ENCODE measurements around the gene OBSCN.

The OBSCN gene

DNA sequence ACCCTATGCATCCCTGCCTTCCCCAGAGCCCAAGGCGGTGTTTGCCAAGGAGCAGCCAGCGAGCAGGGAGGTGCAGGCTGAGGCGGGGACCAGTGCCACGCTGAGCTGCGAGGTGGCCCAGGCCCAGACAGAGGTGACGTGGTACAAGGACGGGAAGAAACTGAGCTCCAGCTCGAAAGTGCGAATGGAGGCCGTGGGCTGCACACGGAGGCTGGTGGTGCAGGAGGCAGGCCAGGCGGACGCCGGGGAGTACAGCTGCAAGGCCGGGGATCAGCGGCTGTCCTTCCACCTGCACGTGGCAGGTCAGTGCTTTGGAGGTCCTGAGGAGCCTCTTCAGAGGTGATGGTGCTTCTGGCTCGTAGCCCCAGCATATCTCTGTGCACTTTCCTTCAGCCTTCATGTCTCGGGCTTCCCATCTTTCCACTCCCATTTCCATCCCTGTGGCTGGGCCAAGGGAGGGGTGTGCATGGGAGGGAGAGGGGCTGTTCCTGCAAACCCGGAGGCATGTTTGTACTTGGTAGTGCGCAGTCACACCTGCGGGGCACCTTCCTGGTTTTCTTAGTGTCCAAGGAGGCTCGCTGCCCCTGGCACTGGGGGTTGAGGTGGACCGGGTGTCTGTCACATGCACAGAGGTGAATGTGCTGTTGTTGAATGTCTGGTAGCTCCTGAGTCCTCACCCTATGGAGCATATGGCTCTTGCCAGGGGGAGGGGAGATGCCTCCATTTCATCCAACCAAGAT, 56.4 kb downstream of the OBSCN start:
- no peak for ATAC-seq

DNA sequence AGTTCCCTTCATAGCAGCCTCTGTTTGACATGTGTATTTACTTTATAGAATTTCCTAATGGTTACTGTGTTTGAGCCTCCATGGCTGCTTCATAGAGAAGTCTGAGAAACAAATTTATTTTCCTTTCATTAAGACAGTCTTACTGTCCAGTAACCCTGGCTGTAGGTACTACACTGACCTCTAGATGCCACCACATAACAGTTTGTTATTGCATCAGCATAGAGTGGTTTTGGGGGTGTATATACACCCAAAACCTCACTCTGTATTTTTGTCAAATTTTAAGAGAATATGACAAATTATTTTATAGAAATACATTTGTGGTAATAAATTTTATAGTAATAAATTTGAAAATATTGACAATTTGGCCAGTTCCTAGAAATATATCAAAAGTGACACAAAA, 57.3 kb downstream of the OBSCN start:
- ATAC-seq: no peak

DNA sequence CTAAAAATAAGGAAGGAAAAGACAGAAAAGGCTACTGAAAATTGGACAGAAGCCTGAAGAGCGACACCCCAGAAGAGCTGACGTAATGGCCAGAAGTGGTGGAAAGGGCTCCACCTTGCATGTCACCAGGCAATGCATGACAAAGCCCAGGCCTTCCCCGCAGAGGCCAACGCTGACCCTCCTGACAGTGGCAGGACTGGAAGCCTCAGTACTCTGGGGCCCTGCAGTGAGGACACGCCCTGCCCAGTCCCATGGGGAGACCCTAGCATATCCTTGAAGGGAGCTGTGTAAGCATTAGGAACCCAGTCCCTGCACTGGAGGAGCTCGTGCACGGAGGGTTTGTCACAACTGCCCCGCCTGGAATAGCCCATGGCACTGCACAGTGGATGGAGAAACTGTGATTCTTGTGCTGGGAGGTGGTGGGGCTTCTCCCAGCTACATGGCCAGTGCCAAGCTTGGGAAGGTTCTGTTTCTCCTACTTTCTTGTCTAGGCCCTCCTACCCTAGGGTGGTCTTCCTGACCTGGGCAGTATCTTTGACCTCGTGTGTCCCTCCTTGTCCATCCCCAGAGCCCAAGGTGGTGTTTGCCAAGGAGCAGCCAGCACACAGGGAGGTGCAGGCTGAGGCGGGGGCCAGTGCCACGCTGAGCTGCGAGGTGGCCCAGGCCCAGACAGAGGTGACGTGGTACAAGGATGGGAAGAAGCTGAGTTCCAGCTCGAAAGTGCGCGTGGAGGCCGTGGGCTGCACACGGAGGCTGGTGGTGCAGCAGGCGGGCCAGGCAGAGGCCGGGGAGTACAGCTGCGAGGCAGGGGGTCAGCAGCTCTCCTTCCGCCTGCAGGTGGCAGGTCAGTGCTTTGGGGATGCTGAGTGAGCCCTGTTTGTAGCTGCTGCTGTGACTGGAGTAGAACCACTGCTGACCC, 60.4 kb downstream of the OBSCN start:
- ATAC-seq: no peak

DNA sequence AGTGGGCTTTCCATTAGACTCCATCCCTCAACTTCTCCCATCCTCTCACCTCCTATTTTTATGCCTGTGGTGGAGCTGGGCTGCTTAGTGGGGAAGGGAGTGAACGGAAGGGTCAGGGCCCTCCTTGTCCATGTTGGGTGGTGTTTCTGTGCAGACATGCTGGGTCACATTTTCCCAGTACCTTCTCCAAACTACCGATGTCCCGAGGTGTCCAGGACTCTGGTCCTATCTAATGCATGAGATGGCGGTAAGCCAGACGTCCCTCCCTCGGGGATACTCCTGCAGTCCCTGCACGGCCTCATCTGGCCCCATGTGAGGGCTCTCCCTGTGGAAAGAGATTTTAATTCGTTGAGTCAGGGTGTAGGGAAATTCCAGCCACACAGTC, 61.0 kb downstream of the OBSCN start:
- ATAC-seq: no peak

DNA sequence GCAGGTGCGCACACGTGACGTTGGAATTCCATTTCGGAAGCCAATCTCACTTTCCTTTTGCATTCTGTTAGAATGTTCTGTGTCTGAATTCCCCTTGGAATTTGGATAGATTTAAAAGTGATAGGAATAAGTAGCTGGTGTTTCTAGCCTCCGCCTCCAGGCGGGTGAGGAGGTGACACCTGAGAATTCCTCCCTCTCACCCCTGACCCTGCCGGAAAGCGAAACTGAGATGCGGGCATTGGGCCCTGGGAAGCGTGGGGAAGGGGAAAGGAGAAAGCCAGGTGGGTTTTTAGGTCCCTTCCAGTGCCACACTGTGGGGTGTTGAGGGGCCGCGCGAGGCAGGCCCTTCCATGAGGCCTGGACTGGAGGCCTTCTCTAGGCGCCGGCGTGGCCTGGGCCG, 61.6 kb downstream of the OBSCN start:
- peak in 1 of 2 donors; percentile 45 for ATAC-seq

DNA sequence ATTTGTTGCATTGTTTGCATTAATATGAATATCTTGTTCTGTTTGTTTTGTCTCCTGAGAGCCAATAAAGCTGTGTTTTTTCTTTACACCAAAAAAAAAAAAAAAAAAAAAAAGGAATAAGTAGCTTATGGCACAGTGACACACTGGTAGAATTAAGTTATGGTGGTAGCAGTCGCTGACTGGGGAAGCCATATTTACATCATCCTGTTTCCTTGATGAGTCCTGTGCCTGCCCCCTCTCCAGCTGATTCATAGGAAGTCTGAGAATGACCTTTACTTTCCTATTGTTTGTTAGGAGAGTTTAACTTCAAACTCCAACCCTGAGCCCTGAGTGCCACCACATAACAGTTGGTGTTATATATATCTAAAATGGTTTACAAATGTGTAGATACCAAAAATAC, 62.2 kb downstream of the OBSCN start:
- no peak for ATAC-seq

DNA sequence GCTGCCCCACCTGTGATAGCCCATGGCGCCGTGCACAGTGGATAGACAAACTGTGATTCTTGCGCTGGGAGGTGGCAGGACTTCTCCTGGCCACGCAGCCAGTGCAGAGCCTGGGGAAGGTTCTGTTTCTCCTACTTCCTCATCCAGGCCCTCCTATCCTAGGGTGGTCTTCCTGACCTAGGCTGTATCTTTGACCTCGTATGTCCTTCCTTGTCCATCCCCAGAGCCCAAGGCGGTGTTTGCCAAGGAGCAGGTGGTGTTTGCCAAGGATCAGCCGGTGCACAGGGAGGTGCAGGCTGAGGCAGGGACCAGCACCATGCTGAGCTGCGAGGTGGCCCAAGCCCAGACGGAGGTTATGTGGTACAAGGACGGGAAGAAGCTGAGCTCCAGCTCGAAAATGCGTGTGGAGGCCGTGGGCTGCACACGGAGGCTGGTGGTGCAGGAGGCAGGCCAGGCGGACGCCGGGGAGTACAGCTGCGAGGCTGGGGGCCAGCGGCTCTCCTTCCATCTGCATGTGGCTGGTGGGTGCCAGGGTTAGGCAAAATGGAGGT, 63.9 kb downstream of the OBSCN start:
- ATAC-seq: no peak

DNA sequence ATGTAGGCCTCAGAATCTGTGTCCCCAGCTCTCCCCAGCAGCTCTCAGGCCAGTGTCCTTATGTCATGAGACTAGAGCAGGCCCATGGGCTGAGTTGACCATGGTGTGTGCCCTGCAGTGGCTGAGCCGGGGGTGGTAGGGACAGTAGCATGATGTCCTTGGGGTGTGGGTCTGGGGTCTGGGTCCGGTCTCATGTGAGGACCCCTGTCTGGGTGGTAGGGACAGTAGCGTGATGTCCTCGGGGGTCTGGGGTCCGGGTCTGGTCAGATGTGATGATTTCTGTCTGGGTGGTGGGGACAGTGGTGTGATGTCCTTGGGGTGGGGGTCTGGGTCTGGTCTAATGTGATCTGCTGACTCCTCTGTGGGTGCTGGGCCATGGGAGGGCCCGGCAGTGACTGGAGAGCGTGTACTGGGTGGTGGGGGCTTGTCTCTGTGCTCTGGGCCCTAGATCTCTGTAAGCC, 64.5 kb downstream of the OBSCN start:
- ATAC-seq: no peak

DNA sequence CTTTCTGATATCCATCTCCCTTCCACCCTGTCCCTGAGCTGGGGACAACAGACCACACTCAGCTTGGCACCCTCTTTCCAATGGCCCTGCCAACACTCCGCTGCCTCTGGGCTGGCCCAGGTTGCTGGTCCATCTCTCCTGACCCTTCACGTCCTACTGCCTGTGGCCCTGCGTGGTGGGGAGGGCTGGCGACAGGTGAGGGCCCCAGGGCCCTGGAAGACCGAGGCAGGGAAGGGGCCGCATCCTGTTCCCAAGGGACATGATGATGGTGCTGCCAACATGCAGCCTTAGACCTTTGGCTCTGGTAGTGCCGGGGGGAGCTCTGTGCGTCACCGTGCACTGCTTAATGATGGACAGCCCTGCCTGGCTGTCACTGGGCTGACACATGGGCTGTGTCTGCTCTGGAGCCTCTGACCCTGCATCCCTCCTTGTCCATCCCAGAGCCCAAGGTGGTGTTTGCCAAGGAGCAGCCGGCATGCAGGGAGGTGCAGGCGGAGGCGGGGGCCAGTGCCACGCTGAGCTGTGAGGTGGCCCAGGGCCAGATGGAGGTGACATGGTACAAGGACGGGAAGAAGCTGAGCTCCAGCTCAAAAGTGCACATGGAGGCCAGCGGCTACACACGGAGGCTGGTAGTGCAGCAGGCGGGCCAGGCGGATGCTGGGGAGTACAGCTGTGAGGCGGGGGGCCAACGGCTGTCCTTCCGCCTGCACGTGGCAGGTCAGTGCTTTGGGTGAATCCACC, 65.2 kb downstream of the OBSCN start:
- ATAC-seq: no peak

DNA sequence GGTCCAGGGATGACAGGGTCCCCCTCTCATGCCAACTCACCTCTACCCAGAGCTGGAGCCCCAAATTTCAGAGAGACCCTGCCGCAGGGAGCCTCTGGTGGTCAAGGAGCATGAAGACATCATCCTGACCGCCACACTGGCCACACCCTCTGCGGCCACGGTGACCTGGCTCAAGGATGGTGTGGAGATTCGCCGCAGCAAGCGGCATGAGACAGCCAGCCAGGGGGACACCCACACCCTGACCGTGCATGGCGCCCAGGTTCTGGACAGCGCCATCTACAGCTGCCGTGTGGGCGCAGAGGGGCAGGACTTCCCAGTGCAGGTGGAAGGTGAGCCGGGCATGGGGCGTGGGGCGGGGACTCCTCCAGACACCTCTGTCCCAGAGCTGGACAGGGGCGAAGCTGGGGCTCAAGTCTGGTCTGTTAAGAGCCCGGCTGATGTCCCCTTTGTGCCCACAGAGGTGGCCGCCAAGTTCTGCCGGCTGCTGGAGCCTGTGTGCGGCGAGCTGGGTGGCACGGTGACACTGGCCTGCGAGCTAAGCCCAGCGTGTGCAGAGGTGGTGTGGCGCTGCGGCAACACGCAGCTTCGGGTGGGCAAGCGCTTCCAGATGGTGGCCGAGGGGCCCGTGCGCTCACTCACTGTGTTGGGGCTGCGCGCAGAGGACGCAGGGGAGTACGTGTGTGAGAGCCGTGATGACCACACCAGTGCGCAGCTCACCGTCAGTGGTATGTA, 66.0 kb downstream of the OBSCN start:
- no peak for ATAC-seq

DNA sequence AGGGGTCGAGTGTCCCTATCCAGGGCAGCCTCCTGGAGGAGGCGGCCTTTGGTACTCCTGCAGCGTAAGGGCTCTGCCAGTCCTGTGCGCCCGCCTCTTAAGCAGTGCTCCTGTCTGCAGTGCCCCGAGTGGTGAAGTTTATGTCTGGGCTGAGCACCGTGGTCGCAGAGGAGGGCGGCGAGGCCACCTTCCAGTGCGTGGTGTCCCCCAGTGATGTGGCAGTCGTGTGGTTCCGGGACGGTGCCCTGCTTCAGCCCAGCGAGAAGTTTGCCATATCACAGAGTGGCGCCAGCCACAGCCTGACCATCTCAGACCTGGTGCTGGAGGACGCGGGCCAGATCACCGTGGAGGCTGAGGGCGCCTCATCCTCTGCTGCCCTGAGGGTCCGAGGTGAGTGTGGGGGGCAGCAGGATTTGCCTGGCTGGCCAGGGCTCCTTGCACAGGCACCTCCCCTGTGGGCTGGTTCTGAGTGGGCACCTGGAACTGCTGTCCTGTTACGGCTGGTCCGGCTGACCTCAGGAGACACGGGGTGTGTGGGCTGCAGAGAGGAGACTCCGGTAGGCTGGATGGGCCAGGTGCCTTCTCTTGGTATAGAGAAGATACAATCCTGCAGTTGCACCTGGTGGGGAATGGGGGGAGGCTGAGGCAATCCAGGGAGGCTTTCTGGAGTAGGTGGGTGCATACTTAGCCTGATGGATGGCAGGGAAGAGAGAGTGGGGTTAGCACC, 66.8 kb downstream of the OBSCN start:
- no peak for ATAC-seq

DNA sequence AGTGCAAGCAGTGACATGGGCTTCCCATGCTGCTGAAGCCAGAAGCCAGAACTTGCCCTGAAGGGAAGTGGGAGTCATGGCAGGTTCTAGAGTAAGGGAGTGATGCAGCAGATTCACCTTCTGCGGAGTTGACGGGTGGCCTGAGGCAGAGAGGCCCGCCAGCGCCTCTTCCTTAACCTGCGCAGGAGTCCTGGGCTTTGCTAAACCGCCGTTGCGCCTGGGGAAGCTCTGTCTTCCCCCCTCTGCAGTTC, 67.3 kb downstream of the OBSCN start:
- ATAC-seq: no peak

DNA sequence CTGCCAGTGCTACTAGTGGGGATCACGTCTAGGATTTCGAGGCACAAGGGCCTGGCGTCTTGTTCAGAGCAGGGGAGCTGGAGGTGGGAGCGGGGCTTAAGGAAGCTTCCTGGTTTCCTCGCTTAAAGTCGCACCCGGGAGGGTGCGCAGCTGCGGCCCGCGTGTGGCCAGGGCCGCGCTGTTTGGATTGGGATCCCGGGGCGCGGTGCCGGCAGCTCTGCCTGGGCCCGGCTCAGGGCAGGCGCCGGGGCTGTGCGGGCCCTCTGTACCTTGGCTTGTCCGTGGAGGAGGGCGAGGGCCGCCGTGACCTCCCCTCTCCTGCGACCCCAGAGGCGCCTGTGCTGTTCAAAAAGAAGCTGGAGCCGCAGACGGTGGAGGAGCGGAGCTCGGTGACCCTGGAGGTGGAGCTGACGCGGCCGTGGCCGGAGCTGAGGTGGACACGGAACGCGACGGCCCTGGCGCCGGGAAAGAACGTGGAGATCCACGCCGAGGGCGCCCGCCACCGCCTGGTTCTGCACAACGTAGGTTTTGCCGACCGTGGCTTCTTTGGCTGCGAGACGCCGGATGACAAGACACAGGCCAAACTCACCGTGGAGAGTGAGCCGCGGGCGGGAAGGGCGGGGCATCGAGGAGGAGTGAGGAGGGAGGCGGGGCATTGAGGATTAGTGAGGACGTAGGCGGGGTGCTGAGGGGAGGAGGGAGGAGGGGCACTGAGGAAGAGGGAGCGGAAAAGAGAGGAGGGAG, 67.8 kb downstream of the OBSCN start:
- peak; percentile 90 to 93 for ATAC-seq

DNA sequence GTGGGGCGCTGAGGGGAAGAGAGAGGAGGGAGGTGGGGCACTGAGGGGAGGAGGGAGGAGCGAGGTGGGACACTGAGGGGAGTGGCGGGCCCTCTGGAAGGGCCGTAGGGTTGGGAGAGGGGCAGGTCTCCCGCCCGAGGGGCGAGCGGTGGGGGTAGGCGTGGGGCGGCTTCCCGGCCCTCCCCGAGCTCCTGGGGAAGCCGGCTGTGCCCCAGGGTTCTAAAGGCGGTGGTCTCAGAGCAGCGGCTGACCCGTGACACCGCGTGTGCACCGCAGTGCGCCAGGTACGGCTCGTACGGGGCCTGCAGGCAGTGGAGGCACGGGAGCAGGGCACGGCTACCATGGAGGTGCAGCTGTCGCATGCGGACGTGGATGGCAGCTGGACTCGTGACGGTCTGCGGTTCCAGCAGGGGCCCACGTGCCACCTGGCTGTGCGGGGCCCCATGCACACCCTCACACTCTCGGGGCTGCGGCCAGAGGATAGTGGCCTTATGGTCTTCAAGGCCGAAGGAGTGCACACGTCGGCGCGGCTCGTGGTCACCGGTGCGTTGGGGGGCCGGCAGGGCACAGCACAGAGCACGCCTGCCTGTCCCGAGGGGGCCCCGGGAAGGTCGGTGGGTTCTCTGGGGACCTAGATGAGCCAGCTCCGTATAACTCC, 68.5 kb downstream of the OBSCN start:
- peak; percentile 3 to 4 for ATAC-seq

DNA sequence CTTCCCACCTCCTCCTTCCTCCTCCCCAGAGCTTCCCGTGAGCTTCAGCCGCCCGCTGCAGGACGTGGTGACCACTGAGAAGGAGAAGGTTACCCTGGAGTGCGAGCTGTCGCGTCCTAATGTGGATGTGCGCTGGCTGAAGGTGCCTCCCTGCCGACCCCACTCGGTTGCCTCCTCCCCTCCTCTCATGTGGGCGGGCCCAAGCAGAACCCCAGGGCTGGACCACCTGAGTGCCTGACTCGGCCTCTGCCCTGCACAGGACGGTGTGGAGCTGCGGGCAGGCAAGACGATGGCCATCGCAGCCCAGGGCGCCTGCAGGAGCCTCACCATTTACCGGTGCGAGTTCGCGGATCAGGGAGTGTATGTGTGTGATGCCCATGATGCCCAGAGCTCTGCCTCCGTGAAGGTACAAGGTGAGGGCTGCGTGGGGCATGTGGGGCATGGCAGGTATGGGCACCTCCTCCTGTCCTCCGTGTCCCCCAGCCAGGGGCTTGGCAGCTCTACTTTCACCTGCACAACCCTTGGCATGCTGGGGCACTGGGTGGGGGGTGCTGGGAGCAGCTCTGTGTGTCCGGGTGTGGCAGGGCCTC, 69.2 kb downstream of the OBSCN start:
- no peak for ATAC-seq

DNA sequence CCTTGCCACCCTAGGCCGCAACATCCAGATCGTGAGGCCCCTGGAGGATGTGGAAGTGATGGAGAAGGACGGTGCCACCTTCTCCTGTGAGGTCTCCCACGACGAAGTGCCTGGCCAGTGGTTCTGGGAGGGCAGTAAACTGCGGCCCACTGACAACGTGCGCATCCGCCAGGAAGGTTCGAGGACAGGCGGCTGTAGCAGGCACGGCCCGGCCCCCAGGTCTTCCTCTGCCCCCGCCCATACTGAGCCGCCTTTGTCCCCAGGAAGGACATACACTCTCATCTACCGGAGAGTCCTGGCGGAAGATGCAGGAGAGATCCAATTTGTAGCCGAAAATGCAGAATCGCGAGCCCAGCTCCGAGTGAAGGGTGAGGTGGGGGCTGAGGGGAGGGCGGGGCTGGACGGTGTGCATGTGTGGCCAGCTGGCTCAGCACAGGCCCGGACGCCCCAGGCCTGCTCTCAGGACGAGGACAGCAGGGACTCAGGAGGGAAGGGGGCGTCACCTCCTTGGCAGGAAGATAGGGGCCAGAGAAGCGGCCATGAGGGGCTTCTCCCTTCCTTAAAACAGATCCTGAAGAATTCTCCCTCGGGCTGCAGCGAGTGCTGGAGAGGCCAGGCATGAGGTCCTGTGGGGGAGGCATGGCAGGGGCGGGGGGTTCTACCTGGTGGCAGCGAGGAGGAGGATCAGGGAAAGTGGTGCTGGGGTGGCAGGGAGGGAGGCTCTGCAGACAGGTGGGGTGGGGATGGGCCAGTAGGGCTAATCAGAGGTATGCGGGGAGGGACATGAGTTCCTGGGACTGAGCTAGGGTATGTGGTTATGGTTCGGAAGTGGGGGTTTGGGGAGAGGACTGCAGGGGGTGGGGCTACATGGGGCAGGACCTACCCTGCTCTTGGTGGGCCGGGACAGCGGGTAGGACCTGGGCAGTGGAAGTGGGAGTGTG, 69.9 kb downstream of the OBSCN start:
- no peak for ATAC-seq

DNA sequence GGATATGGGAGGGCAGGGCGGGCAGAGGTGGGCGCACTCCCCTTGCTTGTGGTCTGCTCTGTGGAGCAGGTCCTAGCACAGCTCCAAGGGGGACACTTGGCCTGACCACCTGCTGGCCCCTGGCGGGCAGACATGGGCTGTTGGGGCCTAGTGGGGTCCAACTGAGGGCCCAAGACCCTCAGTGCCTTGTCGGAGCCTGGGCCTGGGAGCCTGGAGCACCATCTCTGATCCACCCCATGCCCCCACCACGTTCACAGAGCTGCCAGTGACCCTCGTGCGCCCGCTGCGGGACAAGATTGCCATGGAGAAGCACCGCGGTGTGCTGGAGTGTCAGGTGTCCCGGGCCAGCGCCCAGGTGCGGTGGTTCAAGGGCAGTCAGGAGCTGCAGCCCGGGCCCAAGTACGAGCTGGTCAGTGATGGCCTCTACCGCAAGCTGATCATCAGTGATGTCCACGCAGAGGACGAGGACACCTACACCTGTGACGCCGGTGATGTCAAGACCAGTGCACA, 70.6 kb downstream of the OBSCN start:
- no peak for ATAC-seq

DNA sequence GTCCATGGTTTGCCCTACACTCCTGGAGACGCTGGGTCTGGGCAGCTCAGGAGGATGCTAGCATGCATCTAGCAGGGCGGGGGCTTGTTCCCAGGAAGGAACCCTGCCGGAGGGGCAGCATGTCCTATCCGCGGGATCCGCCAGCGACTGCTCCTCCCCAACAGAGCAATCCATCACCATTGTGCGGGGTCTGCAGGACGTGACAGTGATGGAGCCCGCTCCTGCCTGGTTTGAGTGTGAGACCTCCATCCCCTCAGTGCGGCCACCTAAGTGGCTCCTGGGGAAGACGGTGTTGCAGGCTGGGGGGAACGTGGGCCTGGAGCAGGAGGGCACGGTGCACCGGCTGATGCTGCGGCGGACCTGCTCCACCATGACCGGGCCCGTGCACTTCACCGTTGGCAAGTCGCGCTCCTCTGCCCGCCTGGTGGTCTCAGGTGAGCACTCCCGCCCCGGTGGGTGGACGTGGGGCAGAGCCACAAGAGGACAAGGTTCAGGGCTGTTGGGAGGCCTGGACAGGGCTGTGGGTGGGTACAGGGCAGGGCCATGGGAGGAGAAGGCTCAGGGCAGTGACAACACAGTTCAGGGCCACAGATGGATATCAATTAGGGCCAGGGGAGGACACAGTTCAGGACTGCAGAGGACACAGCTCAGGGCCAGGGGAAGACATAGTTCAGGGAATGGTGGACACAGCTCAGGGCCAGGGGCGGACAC, 71.3 kb downstream of the OBSCN start:
- ATAC-seq: no peak
